MM.1S (cell line): ENCODE data around the gene FBXO34.

Source experiments
- DNase-seq: peaks from one replicate; pipeline ENCODE4 v3.0.0-alpha.2; 2015
- H2AFZ ChIP-seq: fragments of 300-600 bp; sonication (generic); 2 replicates; pipeline ENCODE4 v1.6.0; 2016; ENCODE audit warnings: antibody characterized with exemption, low read length
- H3F3A ChIP-seq: fragments of 300-600 bp; sonication (generic); 2 replicates; pipeline ENCODE4 v1.6.1; 2016; ENCODE audit warnings: mild to moderate bottlenecking, antibody characterized with exemption, low read length, moderate library complexity, mixed read lengths; ENCODE audit not compliant: insufficient read depth
- H3K27ac ChIP-seq: fragments of 300-600 bp; sonication (generic); 2 replicates; pipeline ENCODE4 v1.5.1; 2016; ENCODE audit warnings: mild to moderate bottlenecking, low read length
- H3K27me3 ChIP-seq: fragments of 300-600 bp; sonication (generic); replicated peaks from 2 replicates; pipeline ENCODE4 v1.6.0; 2016; ENCODE audit warnings: low read length; ENCODE audit not compliant: insufficient read depth
- H3K36me3 ChIP-seq: fragments of 300-600 bp; sonication (generic); replicated peaks from 2 replicates; pipeline ENCODE4 v1.6.1; 2016; ENCODE audit warnings: mild to moderate bottlenecking, low read length, mixed read lengths; ENCODE audit not compliant: insufficient read depth
- H3K4me1 ChIP-seq: fragments of 300-600 bp; sonication (generic); 2 replicates; pipeline ENCODE4 v1.6.1; 2016; ENCODE audit warnings: low read length, mixed read lengths
- H3K4me2 ChIP-seq: fragments of 300-600 bp; sonication (generic); 2 replicates; pipeline ENCODE4 v1.6.0; 2016; ENCODE audit warnings: low read depth, low read length
- H3K4me3 ChIP-seq: fragments of 300-600 bp; sonication (generic); 2 replicates; pipeline ENCODE4 v1.5.1; 2016; ENCODE audit warnings: low read length, mixed read lengths
- H3K79me2 ChIP-seq: fragments of 300-600 bp; sonication (generic); 2 replicates; pipeline ENCODE4 v1.6.1; 2016; ENCODE audit warnings: mixed run types, low read length, mixed read lengths
- H3K9ac ChIP-seq: fragments of 300-600 bp; sonication (generic); 2 replicates; pipeline ENCODE4 v1.6.1; 2016; ENCODE audit warnings: low read length, mixed read lengths
- H3K9me2 ChIP-seq: fragments of 300-600 bp; sonication (generic); replicated peaks from 2 replicates; pipeline ENCODE4 v1.6.1; 2016; ENCODE audit warnings: mild to moderate bottlenecking, low read length, mixed read lengths; ENCODE audit not compliant: insufficient read depth
- H3K9me3 ChIP-seq: fragments of 300-600 bp; sonication (generic); replicated peaks from 2 replicates; pipeline ENCODE4 v1.6.1; 2016; ENCODE audit warnings: mild to moderate bottlenecking, low read length, mixed read lengths; ENCODE audit not compliant: insufficient read depth
- H4K20me1 ChIP-seq: fragments of 300-600 bp; sonication (generic); 2 replicates; pipeline ENCODE4 v1.6.1; 2016; ENCODE audit warnings: mild to moderate bottlenecking, low read length, moderate library complexity, mixed read lengths; ENCODE audit not compliant: insufficient read depth
- EZH2 ChIP-seq: fragments of 300-600 bp; sonication (generic); optimal IDR thresholded peaks from 2 replicates; pipeline ENCODE3; 2017; ENCODE audit warnings: low read depth, mild to moderate bottlenecking, antibody characterized with exemption, low read length, mixed read lengths
- EZH2phosphoT487 ChIP-seq: fragments of 300-600 bp; sonication (generic); IDR thresholded peaks from 2 replicates; pipeline ENCODE4 v1.6.1; 2018; ENCODE audit warnings: antibody characterized with exemption, low read length
- TF ChIP-seq, protein P1 (sequence below): fragments of 300-600 bp; sonication (generic); IDR thresholded peaks from 2 replicates; pipeline ENCODE4 v1.5.1; 2016; ENCODE audit warnings: antibody characterized with exemption, low read length, mixed read lengths

FBXO34 gene

DNA sequence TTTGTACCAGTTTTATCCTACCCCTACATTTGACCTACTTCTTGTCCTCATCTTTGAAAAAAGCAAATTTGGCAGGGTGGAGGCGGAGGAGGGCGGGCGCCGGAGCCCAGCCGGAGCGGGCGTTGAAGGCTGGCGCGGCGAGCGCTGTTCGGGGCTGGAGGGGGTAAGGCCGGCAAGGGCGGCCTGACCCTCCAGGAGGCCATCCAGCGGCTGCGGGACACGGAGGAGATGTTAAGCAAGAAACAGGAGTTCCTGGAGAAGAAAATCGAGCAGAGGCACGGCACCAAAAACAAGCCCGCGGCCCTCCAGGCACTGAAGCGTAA lies 27.2 kb downstream of the FBXO34 start:
- no peaks in the 10 kb centered on the region for H4K20me1 ChIP-seq
- H3K4me3 ChIP-seq: no peak overlapping the region
- no peaks in the 10 kb centered on the region for H3F3A ChIP-seq
- no peak overlapping the region for H3K4me2 ChIP-seq
- H3K9me2 ChIP-seq: no peaks in the 10 kb centered on the region
- H3K36me3 ChIP-seq: no peaks in the 10 kb centered on the region
- peaks cover 17% of the 10 kb centered on the region for H3K79me2 ChIP-seq
- H3K27me3 ChIP-seq: no peaks in the 10 kb centered on the region
- no peak overlapping the region for H2AFZ ChIP-seq
- no peaks in the 10 kb centered on the region for H3K9me3 ChIP-seq
- H3K9ac ChIP-seq: no peak overlapping the region
- DNase-seq: no peak
- TF ChIP-seq, protein P1, sequence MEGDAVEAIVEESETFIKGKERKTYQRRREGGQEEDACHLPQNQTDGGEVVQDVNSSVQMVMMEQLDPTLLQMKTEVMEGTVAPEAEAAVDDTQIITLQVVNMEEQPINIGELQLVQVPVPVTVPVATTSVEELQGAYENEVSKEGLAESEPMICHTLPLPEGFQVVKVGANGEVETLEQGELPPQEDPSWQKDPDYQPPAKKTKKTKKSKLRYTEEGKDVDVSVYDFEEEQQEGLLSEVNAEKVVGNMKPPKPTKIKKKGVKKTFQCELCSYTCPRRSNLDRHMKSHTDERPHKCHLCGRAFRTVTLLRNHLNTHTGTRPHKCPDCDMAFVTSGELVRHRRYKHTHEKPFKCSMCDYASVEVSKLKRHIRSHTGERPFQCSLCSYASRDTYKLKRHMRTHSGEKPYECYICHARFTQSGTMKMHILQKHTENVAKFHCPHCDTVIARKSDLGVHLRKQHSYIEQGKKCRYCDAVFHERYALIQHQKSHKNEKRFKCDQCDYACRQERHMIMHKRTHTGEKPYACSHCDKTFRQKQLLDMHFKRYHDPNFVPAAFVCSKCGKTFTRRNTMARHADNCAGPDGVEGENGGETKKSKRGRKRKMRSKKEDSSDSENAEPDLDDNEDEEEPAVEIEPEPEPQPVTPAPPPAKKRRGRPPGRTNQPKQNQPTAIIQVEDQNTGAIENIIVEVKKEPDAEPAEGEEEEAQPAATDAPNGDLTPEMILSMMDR: no peak
- TF ChIP-seq EZH2 (no peak), EZH2phosphoT487 (no peak)
- no peak overlapping the region for H3K27ac ChIP-seq
- peaks cover 11% of the 10 kb centered on the region; the same call in 1 of the 2 replicates for H3K4me1 ChIP-seq

DNA sequence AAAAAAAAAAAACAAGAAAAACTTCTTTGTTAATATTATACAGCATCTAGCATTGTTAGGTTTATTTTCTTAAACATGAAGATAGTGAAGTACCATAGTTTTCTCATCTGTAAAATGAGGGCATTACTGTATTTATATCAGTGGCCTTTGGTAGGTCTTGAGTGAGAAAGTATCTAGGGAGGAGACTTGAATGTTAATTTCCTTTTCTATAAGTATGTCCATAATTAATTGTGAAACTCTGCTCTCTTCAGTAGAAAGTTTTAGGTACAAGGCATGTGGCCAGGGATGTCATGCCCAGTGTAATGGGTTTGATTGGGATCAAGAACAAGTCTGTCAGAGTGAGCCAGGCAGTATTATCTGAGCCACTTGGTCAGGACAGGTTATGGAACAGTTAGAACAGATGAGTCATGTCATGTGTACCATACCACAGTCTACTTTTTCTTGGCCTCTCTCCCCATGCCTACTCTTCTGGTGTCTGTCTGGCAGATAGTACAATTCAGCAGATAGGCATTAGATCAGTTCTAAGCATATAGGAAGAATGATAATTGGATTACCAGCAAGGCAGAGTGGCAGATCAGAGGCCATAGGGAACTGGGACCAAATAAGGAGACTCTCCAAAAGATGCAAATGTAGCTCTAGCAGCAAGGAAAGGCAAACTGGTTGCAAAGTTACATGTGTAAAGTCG lies 30.4 kb downstream of the FBXO34 start:
- Histone ChIP-seq H3K79me2 (peaks cover 18% of the 10 kb centered on the region), H3K4me1 (peaks cover 11% of the 10 kb centered on the region; the same call in 1 of the 2 replicates)

DNA sequence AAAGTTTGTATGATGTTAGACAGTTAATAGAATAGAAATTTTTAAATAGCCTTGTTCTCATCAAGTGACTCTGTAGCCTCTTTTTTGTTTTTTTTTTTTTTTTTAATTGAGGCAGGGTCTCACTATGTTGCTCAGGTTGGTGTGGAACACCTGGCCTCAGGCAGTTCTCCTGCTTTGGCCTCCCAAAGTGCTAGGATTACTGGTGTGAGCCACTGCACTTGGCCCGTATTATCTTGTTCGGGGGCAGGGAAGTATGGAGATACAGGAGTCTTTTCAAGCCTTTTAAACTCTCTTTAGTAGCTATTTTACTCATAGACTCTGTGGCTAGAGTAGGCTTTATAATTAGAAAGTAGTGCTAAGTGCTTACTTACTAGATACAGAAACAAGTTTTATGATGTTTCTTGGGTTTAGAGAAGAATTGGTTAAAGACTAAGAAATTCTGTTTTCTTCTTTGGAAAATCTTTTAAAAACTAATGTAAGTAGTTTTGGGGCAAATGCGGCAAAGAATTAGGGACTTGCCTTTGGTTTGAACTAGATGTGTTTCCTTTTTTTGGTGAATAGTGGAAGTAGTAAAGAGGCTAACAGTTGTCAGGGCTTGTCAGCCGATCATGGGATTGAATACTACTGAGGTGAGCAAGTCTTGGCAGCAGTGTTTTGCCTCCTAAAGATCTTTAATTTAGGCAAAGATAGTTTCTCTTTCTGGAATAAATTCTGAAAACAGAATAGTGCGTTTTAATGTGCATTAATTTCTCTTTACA lies 31.3 kb downstream of the FBXO34 start:
- Histone ChIP-seq H3K9ac (no peak overlapping the region), H3K36me3 (no peaks in the 10 kb centered on the region), H3K79me2 (peaks cover 18% of the 10 kb centered on the region), H3K27ac (no peak overlapping the region), H3K9me2 (no peaks in the 10 kb centered on the region), H3K27me3 (no peaks in the 10 kb centered on the region), H3K4me3 (no peak overlapping the region), H3K4me1 (peaks cover 7% of the 10 kb centered on the region; the same call in 1 of the 2 replicates), H3K9me3 (no peaks in the 10 kb centered on the region), H2AFZ (no peak overlapping the region), H4K20me1 (no peaks in the 10 kb centered on the region), H3K4me2 (no peak overlapping the region), H3F3A (no peaks in the 10 kb centered on the region)
- no peak for TF ChIP-seq EZH2
- TF ChIP-seq, protein P1: no peak
- TF ChIP-seq EZH2phosphoT487: no peak
- DNase-seq: no peak

More for the DNA sequence above, 30.4 kb downstream of the FBXO34 start:
- Histone ChIP-seq H3K9me3 (no peaks in the 10 kb centered on the region), H3K9ac (no peak overlapping the region), H3K36me3 (no peaks in the 10 kb centered on the region), H3K9me2 (no peaks in the 10 kb centered on the region), H4K20me1 (no peaks in the 10 kb centered on the region), H2AFZ (no peak overlapping the region), H3K27me3 (no peaks in the 10 kb centered on the region), H3K4me3 (no peak overlapping the region), H3K27ac (no peak overlapping the region), H3F3A (no peaks in the 10 kb centered on the region), H3K4me2 (no peak overlapping the region)
- no peak for DNase-seq
- TF ChIP-seq EZH2phosphoT487 (no peak), EZH2 (no peak)
- TF ChIP-seq, protein P1: no peak
